HepG2 (cell line): ENCODE measurements around the gene PSMD2. TPM values are rescaled to one million over a fixed set of nuclear protein-coding genes. Genes with fewer than 3 reads are reported as not detected.

Source experiments
- ATAC-seq: fragments of 200-7000 bp; cut with Tn5 transposase; 3 replicates; pipeline ENCODE4 v1.9.1; 2020; ENCODE audit warnings: mild to moderate bottlenecking, moderate library complexity
- BruUV-seq: library from RNA; stranded (reverse); fragments of 400-500 nt; replicated peaks from 2 replicates; lab custom pipeline; 2021; lab: Mats Ljungman, UMichigan
- CTCF ChIA-PET: fragments of 300-600 bp; formaldehyde crosslinking; extraction: SDS; loops from one replicate; lab custom pipeline; 2021; ENCODE audit warnings: low total read pairs, inconsistent platforms, low intra/inter-chr PET ratio; lab: Yijun Ruan, JAX
- POLR2A ChIA-PET: fragments of 350-600 bp; sonication (Branson Sonifier 250); formaldehyde crosslinking; loops from one replicate; lab custom pipeline; 2020; ENCODE audit warnings: antibody characterized with exemption, inconsistent platforms; lab: Yijun Ruan, JAX
- DNase-seq: peaks from one replicate; pipeline ENCODE4 v3.0.0-alpha.2; 2015; ENCODE audit warnings: low spot score
- FAIRE-seq: peaks from 3 replicates; lab custom pipeline; 2011; peaks lifted over from hg19 to GRCh38; lab: Jason Lieb, UNC
- H2AFZ ChIP-seq: one replicate; pipeline ENCODE4 v1.6.1; 2011; ENCODE audit warnings: low read length, inconsistent platforms
- H3K27ac ChIP-seq: fragments of 300-600 bp; 3 replicates; pipeline ENCODE4 v1.8.0; 2011; ENCODE audit warnings: mixed run types, mild to moderate bottlenecking, mixed read lengths, low read length, inconsistent platforms; ENCODE audit not compliant: insufficient read depth; ENCODE audit errors: extremely low read length
- H3K27me3 ChIP-seq, 2 experiments: fragments of 200-600 bp in 1 of 2; 2 replicates in 1 of 2; 3 replicates in 1 of 2; pipeline versions ENCODE4 v1.6.0 to v1.8.0; 2011; ENCODE audit warnings: low read length in 2 of 2, mild to moderate bottlenecking in 2 of 2, moderate library complexity in 2 of 2, inconsistent platforms in 1 of 2; ENCODE audit not compliant: insufficient read depth in 2 of 2, control insufficient read depth in 1 of 2
- H3K36me3 ChIP-seq, 2 experiments: fragments of 200-600 bp in 1 of 2; replicated peaks in 1 of 2; 2 replicates in 1 of 2; 3 replicates in 1 of 2; pipeline versions ENCODE4 v1.5.1 to v1.8.0; 2011; ENCODE audit warnings: low read length in 2 of 2, inconsistent platforms in 1 of 2; ENCODE audit not compliant: insufficient read depth in 2 of 2, control insufficient read depth in 1 of 2
- H3K4me1 ChIP-seq: 2 replicates; pipeline ENCODE4 v1.5.1; 2012; ENCODE audit warnings: low read length, inconsistent platforms; ENCODE audit not compliant: insufficient read depth
- H3K4me2 ChIP-seq: 2 replicates; pipeline ENCODE4 v1.6.0; 2011; ENCODE audit warnings: low read depth, low read length, inconsistent platforms
- H3K4me3 ChIP-seq, 3 experiments: fragments of 200-600 bp in 1 of 3; sonication (generic), shearing (Covaris generic) in 1 of 3; replicated peaks in 1 of 3; 2 replicates each; pipeline ENCODE4 v1.5.1; 2011 to 2016; ENCODE audit warnings: low read length in 3 of 3, inconsistent platforms in 2 of 3, low read depth in 2 of 3, mild to moderate bottlenecking in 2 of 3, control low read depth in 1 of 3, mixed read lengths in 1 of 3; ENCODE audit not compliant: insufficient read depth in 1 of 3
- H3K79me2 ChIP-seq: one replicate; pipeline ENCODE4 v1.6.1; 2011; ENCODE audit warnings: low read length, inconsistent platforms; ENCODE audit not compliant: insufficient read depth
- H3K9ac ChIP-seq: 2 replicates; pipeline ENCODE4 v1.6.0; 2011; ENCODE audit warnings: mild to moderate bottlenecking, low read depth, low read length, inconsistent platforms; ENCODE audit not compliant: insufficient read depth
- H3K9me3 ChIP-seq: 2 replicates; pipeline ENCODE4 v1.5.1; 2012; ENCODE audit warnings: mild to moderate bottlenecking, low read length
- H4K20me1 ChIP-seq: 2 replicates; pipeline ENCODE4 v1.6.0; 2011; ENCODE audit warnings: inconsistent platforms, mild to moderate bottlenecking, low read length, moderate library complexity; ENCODE audit not compliant: insufficient read depth
- AGO2 ChIP-seq: fragments of 200-400 bp; formaldehyde crosslinking; optimal IDR thresholded peaks from 2 replicates; pipeline ENCODE3; 2017; ENCODE audit warnings: mild to moderate bottlenecking, low read depth, low read length, moderate library complexity
- FOXK2 ChIP-seq: fragments of 450-650 bp; IDR thresholded peaks from 2 replicates; pipeline ENCODE4 v1.6.1; 2016
- MTF1 ChIP-seq: sonication (generic); formaldehyde crosslinking; IDR thresholded peaks from 2 replicates; pipeline ENCODE4 v1.5.0; 2020; ENCODE audit warnings: missing genetic modification reagents
- NR1H2 ChIP-seq: sonication (generic); formaldehyde crosslinking; IDR thresholded peaks from 2 replicates; pipeline ENCODE4 v1.8.1; 2022; ENCODE audit warnings: low read depth, missing genetic modification reagents, borderline replicate concordance
- POLR2A ChIP-seq, 2 experiments: IDR thresholded peaks; 2 replicates each; pipeline ENCODE4 v1.6.1; 2011; ENCODE audit warnings: low read depth in 2 of 2, low read length in 2 of 2, mild to moderate bottlenecking in 1 of 2, moderate library complexity in 1 of 2; ENCODE audit not compliant: insufficient read depth in 1 of 2
- REPIN1 ChIP-seq: sonication (generic); formaldehyde crosslinking; IDR thresholded peaks from 2 replicates; pipeline ENCODE4 v1.8.0; 2022; ENCODE audit warnings: missing genetic modification reagents, low read depth, mild to moderate bottlenecking, borderline replicate concordance
- SAFB2 ChIP-seq: sonication (generic); formaldehyde crosslinking; IDR thresholded peaks from 2 replicates; pipeline ENCODE4 v1.5.1; 2020; ENCODE audit warnings: missing genetic modification reagents, low read depth, mild to moderate bottlenecking, borderline replicate concordance
- WGBS: methylation state at CpG from one replicate; pipeline ENCODE4 v1.1.6; 2017; ENCODE audit warnings: low lambda C conversion rate; 5-methylcytosine and 5-hydroxymethylcytosine counted together
- in situ Hi-C: cut with HindIII; loops from 2 replicates; pipeline ENCODE4 v1.10.0; 2017; ENCODE audit warnings: low pct_unique_long_range_greater_than_20kb; ENCODE audit not compliant: extremely low pct_ligation_motif_present
- intact Hi-C: fragments of 100-400 bp; cut with micrococcal nuclease; formaldehyde crosslinking; loops from one replicate; pipeline ENCODE4 v1.10.0; 2022; ENCODE audit not compliant: unreplicated experiment
- polyA plus RNA-seq, 8 experiments: library from polyadenylated mRNA; depleted of rRNA in 3 of 8; stranded (reverse) in 7 of 8; unstranded in 1 of 8; fragments of >200 nt; fragmentation: Illumina TruSeq in 4 of 8; extraction: Trizol in 4 of 8; gene quantifications; 2 replicates each; pipeline versions ENCODE4 v1.2.1 to v1.2.3, GENCODE V29; 2011 to 2016; ENCODE audit warnings: low read depth in 4 of 8, missing spikeins in 1 of 8, mixed read lengths in 1 of 8; ENCODE audit not compliant: insufficient read depth in 1 of 8
- total RNA-seq, 5 experiments: library from RNA; depleted of rRNA; stranded (reverse); fragments of >200 nt; fragmentation: Illumina TruSeq; extraction: Trizol; gene quantifications; 2 replicates each; pipeline ENCODE4 v1.2.3, GENCODE V29; 2016; ENCODE audit warnings: low read depth in 1 of 5

The PSMD2 gene
- total and polyA plus RNA-seq, 2 of the 13 experiments (the other 11 are each of a cell fraction or from before 2014, with no cell fraction given): 125 to 200 TPM

DNA sequence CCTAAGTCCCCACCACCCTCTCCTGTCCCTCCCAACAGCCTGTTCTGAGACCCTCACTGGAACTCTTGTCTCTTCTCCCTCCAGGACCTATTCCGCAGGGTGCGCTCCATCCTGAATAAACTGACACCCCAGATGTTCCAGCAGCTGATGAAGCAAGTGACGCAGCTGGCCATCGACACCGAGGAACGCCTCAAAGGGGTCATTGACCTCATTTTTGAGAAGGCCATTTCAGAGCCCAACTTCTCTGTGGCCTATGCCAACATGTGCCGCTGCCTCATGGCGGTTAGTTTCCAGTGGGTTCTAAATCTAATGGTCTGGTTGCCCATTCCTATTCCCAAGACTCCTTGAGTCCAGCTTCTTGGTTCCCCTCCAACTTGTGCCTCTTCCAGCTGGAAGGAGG is 24.7 kb downstream of the PSMD2 start:
- WGBS: 95% methylated on average over 8 of the region's 8 CpGs
- POLR2A ChIA-PET: interaction anchor here (1.1 to 1.4 kb wide), 2 partner anchors 8 to 21 kb away, joined by 3 read pairs; no protein-coding TSS in a partner anchor
- DNase-seq (no peak), FAIRE-seq (no peak)
- H3K4me1 ChIP-seq: peaks cover 11% of the 10 kb centered on the region
- H3K27me3 ChIP-seq: no peaks in the 10 kb centered on the region
- H3K27ac ChIP-seq: no peak overlapping the region
- H3K9ac ChIP-seq: no peak overlapping the region
- TF ChIP-seq SAFB2 (CRISPR knock-in tag) (no peak), FOXK2 (no peak), POLR2A (IDR thresholded peaks at IDR 0.05; ENCODE audit: insufficient read depth in 1 of 2, low read depth in 2 of 2, low read length in 2 of 2) (peak in 1 of 2 experiments; percentile 22; a peak in 1 of 4 replicates), MTF1 (no peak), REPIN1 (CRISPR knock-in tag) (no peak)
- TF ChIP-seq, all 625 proteins: peak for 1
- intact Hi-C loops: no loop called here
- Histone ChIP-seq H3K4me2 (no peak overlapping the region), H3K79me2 (peaks cover 19% of the 10 kb centered on the region), H2AFZ (no peak overlapping the region), H3K9me3 (no peaks in the 10 kb centered on the region), H3K36me3 (peaks cover 63 to 98% of the 10 kb centered on the region in 2 experiments), H3K4me3 (no peak overlapping the region), H4K20me1 (peaks cover 17% of the 10 kb centered on the region; the same call in 1 of the 2 replicates)
- CTCF ChIA-PET: no interaction called here
- in situ Hi-C loops: no loop called here
- no peak for ATAC-seq
- no TSS peak for BruUV-seq

DNA sequence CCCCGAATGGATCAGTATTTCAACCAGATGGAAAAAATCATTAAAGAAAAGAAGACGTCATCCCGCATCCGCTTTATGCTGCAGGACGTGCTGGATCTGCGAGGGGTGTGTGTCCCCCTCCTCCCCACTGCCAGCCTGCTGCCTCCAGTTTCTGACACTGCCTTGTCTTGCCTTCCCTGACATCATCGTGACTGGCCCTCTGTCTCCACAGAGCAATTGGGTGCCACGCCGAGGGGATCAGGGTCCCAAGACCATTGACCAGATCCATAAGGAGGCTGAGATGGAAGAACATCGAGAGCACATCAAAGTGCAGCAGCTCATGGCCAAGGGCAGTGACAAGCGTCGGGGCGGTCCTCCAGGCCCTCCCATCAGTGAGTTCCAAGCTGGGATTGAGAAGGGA is 26.2 kb downstream of the PSMD2 start:
- H3K4me2 ChIP-seq: no peak overlapping the region
- no peaks in the 10 kb centered on the region for H3K4me1 ChIP-seq
- H3K36me3 ChIP-seq: peaks cover 64 to 97% of the 10 kb centered on the region in 2 experiments
- peaks cover 12% of the 10 kb centered on the region; the same call in 1 of the 2 replicates for H4K20me1 ChIP-seq
- BruUV-seq: no TSS peak
- ChIA-PET CTCF (no interaction called here), POLR2A (interaction anchor here (1.0 to 2.1 kb wide), 2 partner anchors 10 to 12 kb away, joined by 3 to 6 read pairs; no protein-coding TSS in a partner anchor)
- no peak overlapping the region for H2AFZ ChIP-seq
- no peak overlapping the region for H3K27ac ChIP-seq
- H3K9ac ChIP-seq: no peak overlapping the region
- peaks cover 6% of the 10 kb centered on the region for H3K79me2 ChIP-seq
- ATAC-seq: no peak
- TF ChIP-seq AGO2: peak; percentile 32
- no peak for TF ChIP-seq NR1H2 (CRISPR knock-in tag)
- no peaks in the 10 kb centered on the region for H3K27me3 ChIP-seq
- no peak for FAIRE-seq
- 97% methylated on average over 12 of the region's 13 CpGs for WGBS
- H3K4me3 ChIP-seq: no peak overlapping the region
- no peak for DNase-seq
- intact Hi-C loops (no loop called here), in situ Hi-C loops (no loop called here)
- no peaks in the 10 kb centered on the region for H3K9me3 ChIP-seq
